HG03354 (cell line): Measurements from ENCODE around the gene PSEN2.
"Not testable (repeated sequence)": the region's sequence is repeated elsewhere in the genome, so short reads cannot be mapped to it uniquely, and the experiment has no call there.

Source experiments
- ATAC-seq: cut with Tn5 transposase; IDR thresholded peaks from one replicate; pipeline ENCODE4 v1.9.1; 2021; ENCODE audit warnings: mild to moderate bottlenecking; ENCODE audit not compliant: unreplicated experiment, poor library complexity, severe bottlenecking

Gene PSEN2

GRCh38 chr1:226903819-226904716 lies 33.7 kb downstream of the PSEN2 start:
- no peak for ATAC-seq

- ATAC-seq: no peak
Observed at GRCh38 chr1:226904772-226905171, 34.4 kb downstream of the PSEN2 start.

DNA sequence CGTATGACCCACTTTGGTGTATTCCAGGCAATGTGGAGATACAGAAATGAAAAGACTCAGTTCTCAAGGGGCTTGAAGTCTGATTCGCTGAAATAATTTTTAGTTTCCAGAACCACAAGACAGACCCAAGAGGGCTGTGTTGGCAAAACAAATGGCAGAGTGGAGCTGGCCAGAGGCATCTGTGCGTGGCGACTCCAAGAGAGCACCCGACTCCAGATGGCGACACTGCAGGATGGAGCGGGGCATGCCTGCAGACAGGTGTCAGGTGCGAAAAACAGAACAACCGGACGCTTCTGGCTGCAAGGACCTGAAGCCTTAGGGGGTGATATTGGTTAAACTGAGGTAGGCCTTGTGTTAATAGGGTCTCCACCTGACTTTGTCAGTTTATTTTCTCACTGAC lies 38.0 kb downstream of the PSEN2 start:
- ATAC-seq: no peak

DNA sequence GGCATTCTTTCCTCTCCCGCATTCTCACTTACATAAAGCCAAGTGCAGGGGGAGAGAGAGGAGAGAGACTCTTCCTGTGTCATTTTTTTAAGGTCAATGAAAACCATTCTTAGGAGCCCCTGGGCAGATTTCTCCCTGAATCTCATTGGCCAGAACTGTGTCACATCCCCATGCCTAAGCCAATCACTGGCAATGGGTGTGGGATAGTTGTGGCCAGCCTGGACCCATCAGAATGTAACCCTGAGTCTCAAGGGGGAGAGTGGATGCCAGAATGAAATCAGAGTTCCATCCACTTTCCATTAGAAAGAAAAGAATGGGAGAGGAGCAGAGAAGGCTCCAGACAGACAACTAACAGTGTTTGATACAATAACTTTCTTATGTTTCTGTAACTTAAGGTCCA lies 38.5 kb downstream of the PSEN2 start:
- ATAC-seq: no peak

DNA sequence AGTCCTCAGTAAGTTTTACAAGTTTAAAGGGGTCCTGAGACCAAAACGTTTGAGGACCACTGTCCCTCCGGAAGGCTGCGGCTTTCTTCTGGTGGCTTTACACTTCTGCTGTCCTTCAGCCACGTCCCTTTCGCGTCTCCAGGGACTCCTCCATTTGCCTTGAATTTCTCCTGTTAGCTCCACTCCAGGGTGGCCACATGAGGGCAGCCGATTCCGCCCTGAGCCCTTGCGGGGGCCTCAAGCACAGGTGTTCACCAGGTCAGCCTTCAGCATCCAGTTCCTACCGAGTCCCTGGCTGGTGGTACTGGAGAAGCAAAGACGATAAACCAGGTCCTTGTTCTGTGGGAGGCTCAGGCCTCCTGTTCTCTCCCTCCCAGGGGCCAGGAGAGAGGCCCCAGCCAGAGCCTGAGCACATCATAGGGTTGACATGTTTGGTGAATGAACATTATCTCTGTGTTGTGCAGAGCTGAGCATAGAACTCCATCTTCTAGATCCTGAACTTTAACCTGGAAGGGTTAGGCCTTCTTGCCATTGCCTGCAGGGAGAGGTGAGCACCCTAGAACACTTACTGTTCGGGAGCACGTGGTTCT lies 42.3 kb downstream of the PSEN2 start:
- ATAC-seq: peak; percentile 37

GRCh38 chr1:226915672-226915995 lies 45.2 kb downstream of the PSEN2 start:
- no peak for ATAC-seq

GRCh38 chr1:226916497-226916896 lies 46.1 kb downstream of the PSEN2 start:
- no peak for ATAC-seq

- no peak for ATAC-seq
Observed at GRCh38 chr1:226919587-226919986, 49.2 kb downstream of the PSEN2 start.

GRCh38 chr1:226919995-226920394 lies 49.6 kb downstream of the PSEN2 start:
- no peak for ATAC-seq

DNA sequence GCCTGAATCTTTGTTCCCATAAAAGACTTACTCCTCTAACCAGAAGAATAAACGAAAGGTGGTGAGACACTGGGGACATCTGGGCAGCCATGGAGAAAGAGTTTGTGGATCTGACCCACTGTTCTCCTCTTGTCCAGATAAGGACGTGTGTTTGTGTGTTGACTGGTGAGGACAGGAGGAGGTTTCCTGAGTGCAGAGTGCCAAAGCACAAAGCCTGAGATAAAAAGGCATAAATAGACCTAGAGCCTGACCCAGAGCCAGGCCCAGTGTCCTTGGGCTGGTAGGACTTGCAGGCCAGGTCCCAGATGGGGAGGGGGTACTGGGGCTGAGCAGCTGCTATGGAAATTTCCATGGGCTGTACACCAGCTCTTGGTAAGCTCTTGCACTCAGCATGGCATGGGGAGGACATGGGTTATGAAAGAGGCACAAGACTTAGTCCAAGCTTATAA lies 50.1 kb downstream of the PSEN2 start:
- no peak for ATAC-seq

DNA sequence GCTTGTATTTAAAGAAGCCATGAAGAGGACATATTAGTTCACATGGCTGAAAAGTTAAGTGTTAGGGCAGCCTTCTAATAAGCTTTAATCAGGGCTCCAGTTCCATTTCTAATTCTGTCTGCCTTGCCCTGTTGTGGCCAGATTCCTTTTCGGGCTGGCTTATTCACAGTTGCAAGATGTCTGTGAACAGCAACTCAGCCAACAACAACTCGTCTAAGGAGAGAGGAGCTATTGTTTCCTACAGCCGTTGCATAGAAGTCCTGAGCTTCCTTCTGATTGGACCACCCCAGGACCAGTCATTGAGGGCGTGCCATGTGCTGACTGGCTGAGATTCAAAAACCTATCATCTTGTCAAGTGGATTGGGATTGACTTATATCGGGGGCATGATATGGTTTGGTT lies 51.1 kb downstream of the PSEN2 start:
- no peak for ATAC-seq

- ATAC-seq: not testable (repeated sequence)
Observed at GRCh38 chr1:226929260-226930111, 59.1 kb downstream of the PSEN2 start.

DNA sequence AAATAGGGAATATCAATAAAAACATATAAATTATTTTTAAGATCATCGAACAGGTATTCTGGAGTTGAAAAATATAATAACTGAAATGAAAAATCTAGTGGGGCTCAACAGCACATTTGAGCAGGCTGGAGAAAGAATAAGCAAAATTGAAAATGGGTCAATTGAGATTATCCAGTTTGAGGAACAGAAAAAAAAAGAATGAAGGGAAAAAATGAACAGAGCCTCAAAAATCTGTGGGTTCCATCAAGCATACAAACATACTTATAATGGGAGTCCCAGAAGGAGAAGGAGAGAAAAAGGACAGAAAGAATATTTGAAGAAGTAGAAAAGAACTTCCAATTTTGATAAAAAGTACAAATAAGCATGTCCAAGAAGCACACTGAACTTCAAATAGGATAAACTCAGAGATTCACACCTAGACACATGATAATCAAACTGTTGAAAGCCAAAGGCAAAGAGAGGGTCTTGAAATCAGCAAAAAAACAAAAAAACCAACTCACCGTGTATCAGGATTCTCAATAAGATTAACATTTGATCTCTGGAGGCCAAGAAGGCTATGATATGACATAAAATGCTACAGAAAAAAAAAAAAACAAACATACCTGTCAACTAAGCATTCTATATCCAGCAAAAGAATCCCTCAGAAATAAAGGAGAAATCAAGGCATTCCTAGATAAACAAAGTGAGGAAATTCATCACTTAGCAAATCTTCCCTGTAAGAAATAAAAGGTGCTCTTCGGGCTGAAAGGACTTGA lies 64.2 kb downstream of the PSEN2 start:
- no peak for ATAC-seq

DNA sequence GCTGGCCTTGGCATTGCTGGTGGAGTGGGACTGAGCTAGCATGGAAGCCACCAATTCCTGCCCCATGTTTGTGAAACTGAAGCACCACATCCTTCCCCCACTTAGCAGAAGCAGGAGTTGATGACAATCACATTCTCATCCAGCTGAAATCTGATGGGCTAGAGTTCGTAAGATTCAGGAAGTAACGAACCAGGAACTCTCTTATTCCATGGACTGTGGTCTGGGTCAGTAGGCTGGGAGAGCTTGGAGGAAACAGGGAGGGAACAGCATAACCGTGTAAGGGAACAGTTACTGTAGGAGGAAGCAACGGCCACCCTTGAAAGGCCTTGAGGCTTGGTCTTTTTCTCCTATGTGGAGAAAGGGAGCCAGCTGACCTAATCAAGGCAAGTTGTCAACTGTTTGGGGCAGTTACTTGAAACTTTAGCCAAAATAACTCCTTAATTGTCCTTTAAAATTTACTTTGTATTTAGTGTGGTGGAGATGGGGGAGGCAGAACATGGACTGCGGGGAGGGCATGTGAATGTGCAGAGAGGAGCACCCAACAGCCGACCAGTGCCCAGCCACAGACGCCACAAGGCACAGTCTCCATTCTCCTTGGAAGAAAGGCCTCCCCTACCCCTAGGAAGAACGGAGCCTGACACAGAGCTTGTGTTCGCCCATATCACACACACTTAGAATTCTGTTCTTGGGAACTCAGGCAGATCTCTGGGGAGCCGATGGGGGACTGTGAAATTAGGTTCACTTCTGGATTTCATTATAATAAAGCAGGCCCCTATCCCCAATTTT lies 67.7 kb downstream of the PSEN2 start:
- ATAC-seq: no peak

DNA sequence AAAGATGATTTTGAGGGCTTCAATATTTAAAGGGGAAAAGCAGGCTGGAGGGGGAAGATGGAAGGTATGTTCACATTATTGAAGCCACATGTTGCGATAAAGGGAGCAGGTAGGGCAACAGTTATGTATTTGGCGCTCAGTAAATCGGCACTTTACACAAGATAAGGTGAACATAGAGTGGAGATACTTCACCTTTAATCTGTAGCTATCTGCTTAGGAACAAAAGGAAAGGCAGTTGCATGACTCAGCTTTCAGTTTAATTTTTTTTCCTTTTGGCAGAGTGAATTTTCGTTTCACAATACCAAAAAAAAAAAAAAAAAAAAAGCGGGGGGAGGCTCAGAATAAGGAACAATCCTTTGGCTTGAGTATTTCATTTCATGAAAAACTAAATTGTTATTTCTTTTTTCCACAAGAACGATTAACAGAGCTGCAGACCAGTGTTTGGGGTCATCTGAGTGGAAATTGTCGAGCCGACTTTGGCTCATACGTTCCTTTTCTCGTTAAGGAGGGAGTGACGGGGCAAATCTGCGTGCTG lies 68.6 kb downstream of the PSEN2 start:
- ATAC-seq: no peak

DNA sequence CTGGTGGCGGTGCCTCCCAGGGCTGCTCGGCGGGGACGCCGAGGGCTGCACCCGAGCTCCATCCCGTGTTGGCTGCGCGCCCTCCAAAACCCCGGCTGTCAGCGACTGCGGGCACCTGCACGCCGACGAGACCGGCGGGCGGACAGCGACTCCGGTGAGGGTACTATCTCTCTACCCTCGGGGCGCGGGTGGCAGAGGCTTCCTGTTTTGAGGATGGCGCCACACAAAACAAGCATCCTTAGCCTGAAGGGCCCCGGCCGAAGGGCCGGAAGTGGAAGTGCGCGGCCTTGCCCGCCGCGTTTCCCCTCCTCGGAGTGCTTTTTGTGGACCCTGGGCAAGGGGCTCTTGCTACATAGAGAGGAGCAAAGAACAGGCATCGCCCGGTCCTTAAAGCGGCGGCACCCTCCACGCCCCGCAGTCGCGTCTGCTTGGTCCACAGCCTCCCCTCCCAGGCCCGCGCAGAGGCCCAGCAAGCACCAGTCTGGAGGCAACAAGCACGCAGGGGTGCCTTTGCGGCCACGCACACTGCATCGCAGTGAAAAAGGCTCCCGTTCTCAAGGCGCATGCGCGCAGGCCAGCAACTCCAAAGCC lies 69.1 kb downstream of the PSEN2 start:
- ATAC-seq: peak; percentile 39

GRCh38 chr1:226940029-226940805 lies 69.8 kb downstream of the PSEN2 start, which contains the start of gene COQ8A:
COQ8A (plus strand) TSS chr1:226940294; CDS start chr1:226961386, 21,092 bp downstream.
- ATAC-seq: peak; percentile 95

DNA sequence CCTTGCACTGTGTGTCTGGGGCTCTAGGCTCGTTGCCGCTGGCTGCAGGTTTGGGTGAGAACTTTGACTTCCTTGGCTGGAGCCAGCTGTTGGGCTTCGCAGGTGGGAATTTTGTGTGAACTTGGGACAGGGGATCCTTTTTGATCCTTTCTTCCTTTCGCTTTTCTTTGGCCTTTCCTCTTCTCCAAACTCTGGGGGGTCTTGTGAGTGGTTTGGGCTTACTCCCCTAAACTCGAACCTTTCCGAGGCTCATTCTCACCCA lies 70.3 kb downstream of the PSEN2 start:
- ATAC-seq: no peak
